ENCODE measurements around the gene PTPRM. TPM values are rescaled to one million over a fixed set of nuclear protein-coding genes. Genes with fewer than 3 reads are reported as not detected.
A peak's percentile ranks its signal among the peaks of the same experiment; 100 is the strongest.

PTPRM gene
- polyA plus RNA-seq, 1 of the 3 experiments (the other 2 are of a cell fraction) = 16.0 TPM

DNA sequence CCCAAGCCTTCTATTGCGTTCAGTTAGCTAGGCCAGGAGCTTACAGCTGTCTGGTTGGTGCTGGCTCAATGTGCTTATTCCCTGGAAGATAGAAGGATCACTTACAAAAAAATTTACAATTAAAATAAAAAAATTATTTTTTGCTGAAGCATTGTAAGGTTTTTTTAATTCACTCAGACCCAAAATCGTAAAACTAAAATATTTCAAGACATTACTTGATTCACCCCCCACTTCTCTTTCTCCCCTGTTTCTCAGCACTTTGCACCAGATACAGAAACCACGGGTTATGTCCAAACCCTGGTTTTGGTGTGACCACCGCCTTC lies 911 bp upstream of the PTPRM start:
- no peaks in the 10 kb centered on the region for H3K9me3 ChIP-seq
- H3K27ac ChIP-seq (ENCODE audit: low read depth in 2 of 2, low read length in 1 of 2) = no peak overlapping the region
- H2AFZ ChIP-seq (ENCODE audit: low read depth) = peak overlapping the region; percentile 87
- H3K4me1 ChIP-seq (ENCODE audit: control insufficient read depth in 1 of 2, insufficient read depth in 2 of 2, low read depth in 1 of 2, low read length in 1 of 2) = peaks cover 0 to 9% of the 10 kb centered on the region in 2 experiments; a peak in 1 of 4 replicates
- no peaks in the 10 kb centered on the region for H3K9me2 ChIP-seq
- ChIA-PET CTCF (interaction anchor here (0.5 to 5.6 kb wide), 53 partner anchors 8 to 1422 kb away, joined by 3 to 133 read pairs (median 4); no protein-coding TSS in a partner anchor), POLR2A (interaction anchor here (0.7 kb wide), 1 partner anchor 294 kb away, joined by 6 read pairs; no protein-coding TSS in a partner anchor)
- H3K4me3 ChIP-seq (ENCODE audit: low read depth in 2 of 2, low read length in 1 of 2) = peak overlapping the region; percentile 59 to 70
- 40% methylated on average over 4 of the region's 4 CpGs for WGBS (ENCODE audit: low lambda C conversion rate)
- peak overlapping the region; percentile 25; the same call in 1 of the 2 replicates for H3K9ac ChIP-seq
- no peaks in the 10 kb centered on the region for H3K36me3 ChIP-seq (replicated peaks in 1 of 2; ENCODE audit: control insufficient read depth in 1 of 2, insufficient read depth in 2 of 2, low read length in 1 of 2)
- no peaks in the 10 kb centered on the region for H3F3A ChIP-seq (replicated peaks; ENCODE audit: insufficient read depth)
- TF ChIP-seq, protein P1, sequence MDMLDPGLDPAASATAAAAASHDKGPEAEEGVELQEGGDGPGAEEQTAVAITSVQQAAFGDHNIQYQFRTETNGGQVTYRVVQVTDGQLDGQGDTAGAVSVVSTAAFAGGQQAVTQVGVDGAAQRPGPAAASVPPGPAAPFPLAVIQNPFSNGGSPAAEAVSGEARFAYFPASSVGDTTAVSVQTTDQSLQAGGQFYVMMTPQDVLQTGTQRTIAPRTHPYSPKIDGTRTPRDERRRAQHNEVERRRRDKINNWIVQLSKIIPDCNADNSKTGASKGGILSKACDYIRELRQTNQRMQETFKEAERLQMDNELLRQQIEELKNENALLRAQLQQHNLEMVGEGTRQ (IDR thresholded peaks at IDR 0.05; ENCODE audit: borderline replicate concordance, low read depth, low read length) = no peak
- TF ChIP-seq NRF1 (IDR thresholded peaks at IDR 0.05; ENCODE audit: low read depth, low read length) (no peak), FOSL2 (IDR thresholded peaks at IDR 0.05; ENCODE audit: borderline replicate concordance, low read depth) (no peak), YY1 (IDR thresholded peaks at IDR 0.05; ENCODE audit: low read depth) (no peak)
- TF ChIP-seq, protein P2, sequence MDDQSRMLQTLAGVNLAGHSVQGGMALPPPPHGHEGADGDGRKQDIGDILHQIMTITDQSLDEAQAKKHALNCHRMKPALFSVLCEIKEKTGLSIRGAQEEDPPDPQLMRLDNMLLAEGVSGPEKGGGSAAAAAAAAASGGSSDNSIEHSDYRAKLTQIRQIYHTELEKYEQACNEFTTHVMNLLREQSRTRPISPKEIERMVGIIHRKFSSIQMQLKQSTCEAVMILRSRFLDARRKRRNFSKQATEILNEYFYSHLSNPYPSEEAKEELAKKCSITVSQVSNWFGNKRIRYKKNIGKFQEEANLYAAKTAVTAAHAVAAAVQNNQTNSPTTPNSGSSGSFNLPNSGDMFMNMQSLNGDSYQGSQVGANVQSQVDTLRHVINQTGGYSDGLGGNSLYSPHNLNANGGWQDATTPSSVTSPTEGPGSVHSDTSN (IDR thresholded peaks at IDR 0.05) = no peak
- H3K79me2 ChIP-seq (ENCODE audit: insufficient read depth) = no peaks in the 10 kb centered on the region
- H3K4me2 ChIP-seq = peak overlapping the region; percentile 88
- no peak for DNase-seq
- no peaks in the 10 kb centered on the region for H4K20me1 ChIP-seq (ENCODE audit: insufficient read depth)
- peaks cover 17% of the 10 kb centered on the region; the same call in 1 of the 2 replicates for H3K27me3 ChIP-seq (ENCODE audit: insufficient read depth)

DNA sequence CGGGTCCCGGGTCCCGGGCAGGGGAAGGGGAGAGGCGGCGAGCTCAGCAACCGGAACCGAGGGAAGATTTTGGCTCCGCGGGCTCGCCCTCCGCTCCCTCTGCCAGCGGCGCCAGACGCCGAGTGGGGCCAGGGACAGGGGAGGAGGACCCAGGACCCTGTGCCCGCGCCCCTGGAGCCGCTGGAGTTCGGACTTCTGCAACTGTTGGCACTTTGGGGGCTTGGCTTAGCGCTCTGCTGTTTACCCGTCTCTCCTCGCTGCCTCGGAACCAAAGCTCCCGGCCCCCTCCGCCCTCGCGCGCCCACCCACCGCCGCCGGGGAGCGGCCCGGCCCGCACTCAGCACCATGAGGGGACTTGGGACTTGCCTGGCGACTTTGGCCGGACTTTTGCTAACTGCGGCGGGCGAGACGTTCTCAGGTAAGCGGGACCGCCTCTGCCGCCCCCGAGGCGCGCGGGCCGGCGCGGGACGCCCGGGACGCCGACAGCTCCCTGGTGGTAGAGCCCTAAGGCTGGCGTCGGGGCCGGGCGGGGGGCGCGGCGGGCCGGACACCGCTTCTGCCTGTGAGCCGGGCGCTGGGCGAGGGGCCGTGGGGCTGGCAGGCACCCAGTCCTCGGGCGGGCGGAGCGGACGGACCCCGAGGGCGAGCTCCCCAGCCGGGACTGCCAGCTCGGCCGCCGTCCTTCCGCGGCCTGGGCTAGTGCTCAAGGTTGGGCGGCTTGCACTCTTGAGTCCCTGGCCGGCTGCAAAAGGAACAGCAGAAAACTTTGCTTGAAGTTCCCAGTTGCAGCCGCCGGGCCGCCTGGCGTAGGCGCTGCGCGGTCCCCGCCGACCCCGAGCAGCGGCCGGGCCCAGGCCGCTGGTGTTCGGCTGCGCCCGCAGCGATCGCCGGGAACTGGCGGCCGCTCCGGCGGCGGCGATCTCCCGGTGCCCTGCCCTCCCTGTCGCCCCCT lies 634 bp downstream of the PTPRM start:
- peak; percentile 81 for DNase-seq
- Histone ChIP-seq H4K20me1 (ENCODE audit: insufficient read depth) (no peaks in the 10 kb centered on the region), H3K27me3 (ENCODE audit: insufficient read depth) (peaks cover 17% of the 10 kb centered on the region; the same call in 1 of the 2 replicates), H3F3A (replicated peaks; ENCODE audit: insufficient read depth) (no peaks in the 10 kb centered on the region), H3K4me1 (ENCODE audit: control insufficient read depth in 1 of 2, insufficient read depth in 2 of 2, low read depth in 1 of 2, low read length in 1 of 2) (peaks cover 0 to 9% of the 10 kb centered on the region in 2 experiments; a peak in 2 of 4 replicates), H3K36me3 (replicated peaks in 1 of 2; ENCODE audit: control insufficient read depth in 1 of 2, insufficient read depth in 2 of 2, low read length in 1 of 2) (no peaks in the 10 kb centered on the region), H3K4me2 (peak overlapping the region; percentile 71; the same call in 1 of the 2 replicates), H3K9me3 (no peaks in the 10 kb centered on the region), H3K9me2 (no peaks in the 10 kb centered on the region), H3K27ac (ENCODE audit: low read depth in 2 of 2, low read length in 1 of 2) (peak overlapping the region in 1 of 2 experiments; percentile 62; a peak in 2 of 4 replicates), H3K4me3 (ENCODE audit: low read depth in 2 of 2, low read length in 1 of 2) (peak overlapping the region; percentile 50 to 59), H3K9ac (no peak overlapping the region), H2AFZ (ENCODE audit: low read depth) (no peak overlapping the region), H3K79me2 (ENCODE audit: insufficient read depth) (no peaks in the 10 kb centered on the region)
- POLR2A ChIA-PET = interaction anchor here (0.8 kb wide), 1 partner anchor 295 kb away, joined by 3 read pairs; no protein-coding TSS in a partner anchor
- CTCF ChIA-PET = interaction anchor here (0.6 to 5.6 kb wide), 95 partner anchors 9 to 1420 kb away, joined by 3 to 133 read pairs (median 4); no protein-coding TSS in a partner anchor
- WGBS (ENCODE audit: low lambda C conversion rate) = 12% methylated on average over 6 of the region's 109 CpGs
- TF ChIP-seq, protein P2 (IDR thresholded peaks at IDR 0.05) = no peak
- TF ChIP-seq, protein P3, sequence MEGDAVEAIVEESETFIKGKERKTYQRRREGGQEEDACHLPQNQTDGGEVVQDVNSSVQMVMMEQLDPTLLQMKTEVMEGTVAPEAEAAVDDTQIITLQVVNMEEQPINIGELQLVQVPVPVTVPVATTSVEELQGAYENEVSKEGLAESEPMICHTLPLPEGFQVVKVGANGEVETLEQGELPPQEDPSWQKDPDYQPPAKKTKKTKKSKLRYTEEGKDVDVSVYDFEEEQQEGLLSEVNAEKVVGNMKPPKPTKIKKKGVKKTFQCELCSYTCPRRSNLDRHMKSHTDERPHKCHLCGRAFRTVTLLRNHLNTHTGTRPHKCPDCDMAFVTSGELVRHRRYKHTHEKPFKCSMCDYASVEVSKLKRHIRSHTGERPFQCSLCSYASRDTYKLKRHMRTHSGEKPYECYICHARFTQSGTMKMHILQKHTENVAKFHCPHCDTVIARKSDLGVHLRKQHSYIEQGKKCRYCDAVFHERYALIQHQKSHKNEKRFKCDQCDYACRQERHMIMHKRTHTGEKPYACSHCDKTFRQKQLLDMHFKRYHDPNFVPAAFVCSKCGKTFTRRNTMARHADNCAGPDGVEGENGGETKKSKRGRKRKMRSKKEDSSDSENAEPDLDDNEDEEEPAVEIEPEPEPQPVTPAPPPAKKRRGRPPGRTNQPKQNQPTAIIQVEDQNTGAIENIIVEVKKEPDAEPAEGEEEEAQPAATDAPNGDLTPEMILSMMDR (IDR thresholded peaks at IDR 0.05) = no peak
- no peak for TF ChIP-seq TCF12 (IDR thresholded peaks at IDR 0.05)
- TF ChIP-seq, protein P4, sequence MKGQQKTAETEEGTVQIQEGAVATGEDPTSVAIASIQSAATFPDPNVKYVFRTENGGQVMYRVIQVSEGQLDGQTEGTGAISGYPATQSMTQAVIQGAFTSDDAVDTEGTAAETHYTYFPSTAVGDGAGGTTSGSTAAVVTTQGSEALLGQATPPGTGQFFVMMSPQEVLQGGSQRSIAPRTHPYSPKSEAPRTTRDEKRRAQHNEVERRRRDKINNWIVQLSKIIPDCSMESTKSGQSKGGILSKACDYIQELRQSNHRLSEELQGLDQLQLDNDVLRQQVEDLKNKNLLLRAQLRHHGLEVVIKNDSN (IDR thresholded peaks at IDR 0.05; ENCODE audit: borderline replicate concordance, low read depth) = no peak
- TF ChIP-seq, protein P1 (IDR thresholded peaks at IDR 0.05; ENCODE audit: borderline replicate concordance, low read depth, low read length) = no peak
